Measurements from ENCODE around the gene SS18L1.

Gene SS18L1

DNA sequence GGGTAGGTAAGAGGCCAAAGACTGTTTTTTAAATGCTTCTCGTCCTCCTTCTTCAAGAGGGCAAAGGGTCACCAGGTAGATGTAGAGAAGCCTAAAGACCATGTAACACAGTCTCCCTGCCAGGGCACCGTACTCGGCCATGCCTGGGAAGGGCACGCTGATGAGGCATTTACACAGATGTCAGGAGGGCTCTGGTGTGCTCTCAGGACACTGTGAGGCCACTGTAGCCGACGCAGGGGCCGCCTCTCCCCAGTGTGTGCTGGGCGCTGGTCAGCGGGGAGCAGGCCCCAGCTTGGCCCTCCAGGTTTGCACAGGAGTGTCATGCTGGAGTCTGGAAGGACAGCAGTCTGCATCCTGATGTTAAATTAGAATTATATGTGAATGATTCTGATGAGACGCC is 32.1 kb downstream of the SS18L1 start:
- no peak overlapping the region for H3K4me3 Mint-ChIP-seq
- no peaks in the 10 kb centered on the region for H3K27me3 Mint-ChIP-seq (ENCODE audit: low read depth)
- no peaks in the 10 kb centered on the region for H3K4me1 Mint-ChIP-seq (ENCODE audit: low read depth)
- H3K36me3 Mint-ChIP-seq (ENCODE audit: low read depth) = peaks cover 8% of the 10 kb centered on the region
- H3K27ac Mint-ChIP-seq = no peak overlapping the region
- H3K9me3 Mint-ChIP-seq = no peaks in the 10 kb centered on the region

DNA sequence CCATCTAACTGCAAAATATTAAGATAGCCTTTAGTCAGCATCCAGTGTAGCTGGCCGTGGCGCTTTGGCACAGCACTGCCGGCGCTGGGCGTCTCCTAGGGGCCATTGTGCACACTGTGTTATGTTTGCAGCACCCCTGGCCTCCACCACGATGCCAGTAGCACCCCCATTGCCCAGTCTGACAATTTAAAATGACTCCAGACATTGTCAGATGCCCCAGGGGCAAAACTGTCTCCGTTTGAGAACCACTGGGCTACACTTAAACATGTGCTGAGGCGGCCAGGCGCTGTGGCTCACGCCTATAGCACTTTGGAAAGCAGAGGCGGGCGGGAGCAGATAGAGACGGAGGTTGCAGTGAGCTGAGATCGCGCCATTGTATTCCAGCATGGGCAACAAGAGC is 33.3 kb downstream of the SS18L1 start:
- H3K27ac Mint-ChIP-seq = no peak overlapping the region
- no peak overlapping the region for H3K4me3 Mint-ChIP-seq
- H3K9me3 Mint-ChIP-seq = no peaks in the 10 kb centered on the region
- H3K4me1 Mint-ChIP-seq (ENCODE audit: low read depth) = peaks cover 3% of the 10 kb centered on the region
- H3K36me3 Mint-ChIP-seq (ENCODE audit: low read depth) = peaks cover 8% of the 10 kb centered on the region
- no peaks in the 10 kb centered on the region for H3K27me3 Mint-ChIP-seq (ENCODE audit: low read depth)

DNA sequence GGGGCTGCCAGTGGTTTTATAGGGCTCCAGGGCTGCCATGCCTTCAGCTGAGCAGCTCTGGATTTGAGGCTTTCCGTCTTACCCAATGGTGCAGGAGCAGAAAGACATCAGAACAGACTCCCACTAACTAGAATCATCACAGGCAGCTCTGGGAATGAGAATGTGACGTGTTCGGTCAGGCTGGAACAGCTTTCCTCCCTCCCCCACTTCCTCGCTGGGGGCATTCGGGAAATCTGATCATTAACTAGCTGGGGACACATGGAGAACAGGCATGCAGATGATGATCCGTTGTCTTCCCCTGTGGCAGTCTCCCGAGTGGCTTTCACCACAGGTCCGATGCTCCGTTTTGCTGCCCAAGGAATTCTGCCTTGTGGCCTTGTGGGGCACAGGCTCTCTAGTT is 33.7 kb downstream of the SS18L1 start:
- H3K4me1 Mint-ChIP-seq (ENCODE audit: low read depth) = peaks cover 8% of the 10 kb centered on the region
- no peak overlapping the region for H3K27ac Mint-ChIP-seq
- no peak overlapping the region for H3K4me3 Mint-ChIP-seq
- no peaks in the 10 kb centered on the region for H3K9me3 Mint-ChIP-seq
- no peaks in the 10 kb centered on the region for H3K27me3 Mint-ChIP-seq (ENCODE audit: low read depth)
- H3K36me3 Mint-ChIP-seq (ENCODE audit: low read depth) = peaks cover 8% of the 10 kb centered on the region

DNA sequence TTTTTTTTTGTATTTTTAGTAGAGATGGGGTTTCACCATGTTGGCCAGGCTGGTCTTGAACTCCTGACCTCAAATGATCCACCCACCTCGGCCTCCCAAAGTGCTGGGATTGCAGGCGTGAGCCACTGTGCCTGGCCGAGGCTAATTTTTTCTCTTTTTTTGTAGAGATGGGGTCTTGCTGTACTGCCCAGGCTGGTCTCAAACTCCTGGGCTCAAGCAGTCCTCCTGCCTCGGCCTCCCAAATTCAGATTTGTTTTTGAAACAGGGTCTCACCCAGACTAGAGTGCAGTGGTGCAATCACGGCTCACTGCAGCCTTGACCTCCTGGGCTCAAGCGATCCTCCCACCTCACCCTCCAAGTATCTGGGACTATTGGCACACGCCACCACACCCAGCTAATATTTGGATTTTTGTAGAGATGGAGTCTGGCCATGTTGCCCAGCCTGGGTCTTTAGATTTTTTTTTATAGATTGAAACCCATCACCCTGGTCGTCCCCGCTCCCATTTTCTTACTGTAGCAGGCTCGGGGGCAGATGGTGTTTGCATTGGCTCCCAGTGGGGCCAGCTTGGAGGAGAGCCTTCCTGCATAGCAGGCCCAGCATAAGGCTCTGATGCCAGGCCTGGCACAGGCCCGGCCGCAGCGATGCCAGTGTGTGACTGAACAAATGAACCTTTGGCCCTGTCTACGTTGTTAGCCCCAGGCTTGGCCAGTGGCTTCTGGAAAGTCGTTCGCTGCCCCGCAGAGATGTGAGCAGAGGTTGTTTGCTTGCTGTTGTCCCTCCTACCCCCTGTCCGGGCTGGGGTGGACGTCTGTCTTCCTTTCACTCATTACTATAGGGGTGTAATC is 35.0 kb downstream of the SS18L1 start:
- Mint-ChIP-seq H3K4me1 (ENCODE audit: low read depth) (peaks cover 11% of the 10 kb centered on the region), H3K4me3 (no peak overlapping the region), H3K27ac (no peak overlapping the region), H3K27me3 (ENCODE audit: low read depth) (no peaks in the 10 kb centered on the region), H3K9me3 (no peaks in the 10 kb centered on the region), H3K36me3 (ENCODE audit: low read depth) (peaks cover 8% of the 10 kb centered on the region)

GRCh38 chr20:62179162-62179504 is 35.6 kb downstream of the SS18L1 start:
- no peak overlapping the region for H3K27ac Mint-ChIP-seq
- H3K36me3 Mint-ChIP-seq (ENCODE audit: low read depth) = peaks cover 5% of the 10 kb centered on the region
- H3K27me3 Mint-ChIP-seq (ENCODE audit: low read depth) = no peaks in the 10 kb centered on the region
- H3K9me3 Mint-ChIP-seq = no peaks in the 10 kb centered on the region
- H3K4me3 Mint-ChIP-seq = no peak overlapping the region
- peaks cover 16% of the 10 kb centered on the region for H3K4me1 Mint-ChIP-seq (ENCODE audit: low read depth)

DNA sequence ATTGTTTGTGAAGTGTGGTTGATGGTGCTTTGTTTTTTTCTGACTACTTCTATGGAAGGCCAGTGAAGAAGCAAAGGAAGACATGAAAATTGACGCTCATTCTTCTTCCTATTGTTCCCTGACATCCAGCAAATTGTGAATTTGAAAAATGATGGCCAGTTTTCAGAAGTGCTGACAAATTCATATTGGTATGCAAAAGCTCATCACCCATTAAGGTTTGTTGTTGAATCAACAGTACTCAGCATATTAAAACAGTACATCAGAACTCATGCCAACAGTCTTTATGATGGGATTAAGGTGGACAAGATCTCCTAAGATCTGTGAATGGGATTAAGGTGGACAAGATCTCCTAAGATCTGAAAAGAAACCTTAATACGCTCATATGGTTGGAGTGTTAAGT is 38.2 kb downstream of the SS18L1 start:
- Mint-ChIP-seq H3K27ac (peak overlapping the region; percentile 94), H3K27me3 (ENCODE audit: low read depth) (no peaks in the 10 kb centered on the region), H3K9me3 (no peaks in the 10 kb centered on the region), H3K4me3 (peak overlapping the region; percentile 89), H3K4me1 (ENCODE audit: low read depth) (peaks cover 24% of the 10 kb centered on the region), H3K36me3 (ENCODE audit: low read depth) (peaks cover 1% of the 10 kb centered on the region)

DNA sequence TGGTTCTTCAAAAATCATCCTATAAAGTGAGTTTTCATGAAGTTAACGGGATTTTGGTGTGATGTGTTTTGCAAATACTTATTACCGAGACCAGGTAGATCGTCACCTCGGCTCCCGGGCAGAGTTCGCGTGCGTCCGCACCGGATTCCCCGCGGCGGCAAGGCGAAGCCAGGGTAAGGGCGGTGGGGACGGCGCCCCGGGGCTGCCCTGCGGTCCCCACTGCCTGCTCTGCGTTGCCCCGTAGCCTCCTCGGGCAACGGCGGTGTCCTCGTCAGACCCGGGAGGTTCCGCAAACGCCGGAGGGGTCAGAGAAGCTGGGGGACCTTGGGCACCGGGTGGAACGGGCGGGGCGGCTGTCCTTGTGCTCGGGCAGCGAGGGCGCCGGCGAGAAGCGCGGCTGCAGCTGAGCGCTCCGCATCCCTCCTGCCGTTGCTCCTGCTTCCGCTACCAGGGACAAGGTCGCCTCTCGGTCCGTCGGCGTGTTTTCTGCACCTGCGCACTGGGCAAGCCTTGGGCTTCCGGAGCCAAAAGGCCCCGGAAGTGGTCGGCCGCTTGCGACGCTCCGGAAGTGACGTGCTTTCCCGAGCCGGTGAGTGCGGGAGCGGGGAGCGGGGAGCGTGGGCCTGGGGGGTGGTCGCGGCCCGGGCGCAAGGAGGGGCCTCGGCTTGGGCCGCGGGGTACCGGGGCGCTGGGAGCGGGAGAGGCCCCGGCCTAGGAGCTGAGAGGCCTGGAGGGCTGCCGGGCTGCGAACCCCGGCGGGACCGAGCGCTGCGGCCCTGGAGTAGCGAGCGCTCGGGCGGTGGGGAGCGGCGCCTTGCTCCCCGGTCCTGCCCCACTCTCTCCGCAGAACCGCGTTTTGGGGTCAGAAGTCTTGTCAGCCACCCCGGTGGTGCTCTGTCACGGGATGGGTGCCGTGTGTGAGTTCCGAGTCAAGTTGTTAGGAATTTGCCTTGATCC is 39.2 kb downstream of the SS18L1 start, which contains the start of gene MTG2:
TSS of gene MTG2 (plus strand) at position 560 of the 957 bp plus-strand sequence. CDS start 10,393 bp downstream, outside the sequence.
- H3K4me1 Mint-ChIP-seq (ENCODE audit: low read depth) = peaks cover 27% of the 10 kb centered on the region
- no peaks in the 10 kb centered on the region for H3K9me3 Mint-ChIP-seq
- peak within 1 kb of the TSS; percentile 94 for H3K27ac Mint-ChIP-seq
- no peaks in the 10 kb centered on the region for H3K27me3 Mint-ChIP-seq (ENCODE audit: low read depth)
- peak within 1 kb of the TSS; percentile 89 for H3K4me3 Mint-ChIP-seq
- H3K36me3 Mint-ChIP-seq (ENCODE audit: low read depth) = peaks cover 1% of the 10 kb centered on the region

GRCh38 chr20:62183426-62184142 is 40.0 kb downstream of the SS18L1 start:
- H3K36me3 Mint-ChIP-seq (ENCODE audit: low read depth) = peaks cover 1% of the 10 kb centered on the region
- no peaks in the 10 kb centered on the region for H3K9me3 Mint-ChIP-seq
- H3K4me3 Mint-ChIP-seq = peak overlapping the region; percentile 89
- peak overlapping the region; percentile 87 for H3K27ac Mint-ChIP-seq
- H3K4me1 Mint-ChIP-seq (ENCODE audit: low read depth) = peaks cover 27% of the 10 kb centered on the region
- no peaks in the 10 kb centered on the region for H3K27me3 Mint-ChIP-seq (ENCODE audit: low read depth)

GRCh38 chr20:62186096-62186426 is 42.5 kb downstream of the SS18L1 start:
- Mint-ChIP-seq H3K36me3 (ENCODE audit: low read depth) (peaks cover 8% of the 10 kb centered on the region), H3K9me3 (no peaks in the 10 kb centered on the region), H3K4me1 (ENCODE audit: low read depth) (peaks cover 27% of the 10 kb centered on the region), H3K27ac (no peak overlapping the region), H3K27me3 (ENCODE audit: low read depth) (no peaks in the 10 kb centered on the region), H3K4me3 (no peak overlapping the region)

- peaks cover 20% of the 10 kb centered on the region for H3K4me1 Mint-ChIP-seq (ENCODE audit: low read depth)
- peak overlapping the region; percentile 10 for H3K27ac Mint-ChIP-seq
- no peak overlapping the region for H3K4me3 Mint-ChIP-seq
- H3K9me3 Mint-ChIP-seq = no peaks in the 10 kb centered on the region
- H3K27me3 Mint-ChIP-seq (ENCODE audit: low read depth) = no peaks in the 10 kb centered on the region
- peaks cover 8% of the 10 kb centered on the region for H3K36me3 Mint-ChIP-seq (ENCODE audit: low read depth)
Measured at GRCh38 chr20:62186887-62187866, 43.6 kb downstream of the SS18L1 start.

DNA sequence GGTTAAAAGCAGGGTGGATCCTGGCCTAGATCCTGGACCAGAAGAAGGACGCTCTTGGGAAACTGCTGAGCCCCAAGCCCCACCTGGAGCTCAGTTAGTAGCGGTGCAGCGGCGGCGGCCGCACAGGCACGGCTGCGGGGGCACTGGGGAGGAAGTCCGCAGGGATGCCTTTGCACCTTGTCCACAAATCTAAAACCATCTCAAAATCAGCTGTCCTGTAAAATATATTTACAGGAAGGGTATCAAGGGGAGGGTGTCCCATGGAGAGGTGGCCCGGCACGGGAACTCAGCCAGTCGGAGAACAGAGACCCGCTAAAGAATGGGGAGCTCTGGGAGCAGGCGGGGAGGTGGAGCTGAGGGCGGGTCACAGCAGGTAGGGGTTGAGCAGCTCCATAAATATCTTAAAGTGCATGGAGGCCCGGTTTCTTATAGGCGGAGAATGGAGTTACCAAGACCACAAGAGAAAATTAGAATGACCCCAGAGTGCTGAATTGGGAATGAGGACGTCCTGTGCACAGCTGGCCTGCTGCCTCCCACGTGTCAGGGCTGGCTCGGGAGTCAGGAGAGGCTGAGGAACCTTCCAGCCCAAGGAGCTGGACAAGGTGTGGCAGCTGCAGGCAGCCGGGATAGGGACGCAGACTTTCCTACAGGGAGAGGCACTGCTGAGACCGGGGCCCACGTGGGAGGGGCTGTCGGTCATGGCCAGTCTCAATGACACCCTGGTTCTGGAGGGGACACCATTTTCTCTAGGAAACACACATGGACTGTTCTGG is 47.3 kb downstream of the SS18L1 start:
- Mint-ChIP-seq H3K27ac (no peak overlapping the region), H3K4me1 (ENCODE audit: low read depth) (peaks cover 6% of the 10 kb centered on the region), H3K36me3 (ENCODE audit: low read depth) (peaks cover 16% of the 10 kb centered on the region), H3K27me3 (ENCODE audit: low read depth) (no peaks in the 10 kb centered on the region), H3K4me3 (no peak overlapping the region), H3K9me3 (no peaks in the 10 kb centered on the region)

DNA sequence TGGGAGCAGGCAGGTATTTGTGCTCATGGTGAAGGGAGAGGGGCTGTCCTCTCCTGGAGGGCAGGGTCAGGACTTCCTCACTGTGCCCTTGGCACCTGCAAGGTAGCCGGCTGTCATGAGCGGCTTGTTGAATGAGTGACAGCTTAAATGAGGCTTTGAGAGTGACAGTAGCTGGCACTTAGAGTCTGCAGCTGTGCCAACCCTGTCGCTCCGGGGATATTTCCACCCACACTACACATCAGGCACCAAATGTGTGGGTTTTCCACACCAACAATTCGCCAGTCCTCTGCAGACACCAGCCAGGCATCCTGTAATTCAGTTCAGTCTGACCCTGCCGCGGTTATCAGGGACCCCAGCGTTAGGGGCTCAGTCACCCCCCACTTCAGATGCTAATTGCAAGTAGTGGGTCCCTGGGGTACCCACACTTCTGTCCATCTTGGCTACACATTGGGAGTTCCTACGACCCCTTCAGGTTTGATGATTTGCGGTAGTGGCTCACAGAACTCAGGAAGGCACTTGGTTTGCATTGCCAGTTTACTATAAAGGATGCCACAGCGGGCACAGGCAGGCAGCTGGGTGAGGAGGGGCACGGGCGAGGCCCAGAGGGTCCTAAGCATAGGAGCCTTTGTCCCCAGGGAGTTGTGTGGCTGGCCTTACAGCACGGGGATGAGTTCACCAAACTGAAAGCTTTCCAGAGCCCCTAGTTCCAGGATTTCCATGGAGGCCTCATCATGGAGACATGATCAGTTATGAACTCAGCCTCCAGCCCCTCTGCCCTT is 48.4 kb downstream of the SS18L1 start:
- Mint-ChIP-seq H3K36me3 (ENCODE audit: low read depth) (peaks cover 14% of the 10 kb centered on the region), H3K4me3 (no peak overlapping the region), H3K27ac (no peak overlapping the region), H3K9me3 (no peaks in the 10 kb centered on the region), H3K4me1 (ENCODE audit: low read depth) (peaks cover 1% of the 10 kb centered on the region), H3K27me3 (ENCODE audit: low read depth) (no peaks in the 10 kb centered on the region)
